Activated naive CD4-positive, alpha-beta T cell treated with Interleukin-2 at 50 U/mL for 16 hours (primary cell): ENCODE data around the gene PRSS56.
"Not testable (repeated sequence)": the region's sequence is repeated elsewhere in the genome, so short reads cannot be mapped to it uniquely, and the experiment has no call there.

Source experiments
- DNase-seq: peaks from one replicate; pipeline ENCODE4 v3.0.0-alpha.2; 2020

PRSS56 gene

DNA sequence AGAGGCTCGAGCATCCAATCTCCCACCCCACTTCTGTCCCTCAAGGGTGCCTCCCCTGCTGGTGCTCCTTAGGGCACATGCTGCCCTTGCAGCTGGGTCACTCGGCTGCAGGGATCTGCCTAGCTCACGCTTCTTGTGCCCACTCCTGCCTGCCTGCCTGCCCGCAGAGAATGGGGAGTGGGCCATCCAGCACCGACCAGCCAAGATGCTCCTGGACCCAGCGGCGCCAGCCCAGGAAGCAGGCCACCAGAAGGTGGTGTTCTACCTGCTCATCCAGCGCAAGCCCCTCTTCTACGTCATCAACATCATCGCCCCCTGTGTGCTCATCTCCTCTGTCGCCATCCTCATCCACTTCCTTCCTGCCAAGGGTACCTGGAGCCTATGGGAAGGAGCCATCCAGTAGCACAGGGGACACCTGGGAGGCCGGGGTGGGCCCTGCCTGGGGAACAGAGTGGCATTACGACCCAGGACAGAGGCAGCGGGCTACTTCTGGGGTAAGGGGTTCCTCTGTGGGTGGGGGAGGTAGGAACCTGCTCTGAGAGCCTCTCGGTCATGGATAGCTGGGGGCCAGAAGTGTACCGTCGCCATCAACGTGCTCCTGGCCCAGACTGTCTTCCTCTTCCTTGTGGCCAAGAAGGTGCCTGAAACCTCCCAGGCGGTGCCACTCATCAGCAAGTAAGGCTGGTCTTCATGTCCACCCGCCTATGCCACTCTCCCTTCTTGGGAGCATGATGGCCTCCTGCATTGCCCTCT is 22.7 kb downstream of the PRSS56 start:
- DNase-seq, result no peak

DNA sequence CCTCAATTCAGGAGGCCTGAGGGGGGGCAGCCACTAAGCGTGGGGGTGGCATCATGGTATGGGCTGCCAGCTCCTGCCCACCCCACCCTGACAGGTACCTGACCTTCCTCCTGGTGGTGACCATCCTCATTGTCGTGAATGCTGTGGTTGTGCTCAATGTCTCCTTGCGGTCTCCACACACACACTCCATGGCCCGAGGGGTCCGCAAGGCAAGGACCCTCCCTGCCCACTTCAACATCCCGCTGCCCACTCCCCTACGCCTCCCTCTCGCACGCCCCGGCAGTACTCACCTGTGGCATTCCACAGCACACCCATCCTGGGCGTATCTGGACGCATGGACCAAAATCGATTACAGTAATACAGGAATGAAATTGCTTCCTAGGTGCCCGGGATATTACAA is 23.3 kb downstream of the PRSS56 start:
- no peak for DNase-seq

DNA sequence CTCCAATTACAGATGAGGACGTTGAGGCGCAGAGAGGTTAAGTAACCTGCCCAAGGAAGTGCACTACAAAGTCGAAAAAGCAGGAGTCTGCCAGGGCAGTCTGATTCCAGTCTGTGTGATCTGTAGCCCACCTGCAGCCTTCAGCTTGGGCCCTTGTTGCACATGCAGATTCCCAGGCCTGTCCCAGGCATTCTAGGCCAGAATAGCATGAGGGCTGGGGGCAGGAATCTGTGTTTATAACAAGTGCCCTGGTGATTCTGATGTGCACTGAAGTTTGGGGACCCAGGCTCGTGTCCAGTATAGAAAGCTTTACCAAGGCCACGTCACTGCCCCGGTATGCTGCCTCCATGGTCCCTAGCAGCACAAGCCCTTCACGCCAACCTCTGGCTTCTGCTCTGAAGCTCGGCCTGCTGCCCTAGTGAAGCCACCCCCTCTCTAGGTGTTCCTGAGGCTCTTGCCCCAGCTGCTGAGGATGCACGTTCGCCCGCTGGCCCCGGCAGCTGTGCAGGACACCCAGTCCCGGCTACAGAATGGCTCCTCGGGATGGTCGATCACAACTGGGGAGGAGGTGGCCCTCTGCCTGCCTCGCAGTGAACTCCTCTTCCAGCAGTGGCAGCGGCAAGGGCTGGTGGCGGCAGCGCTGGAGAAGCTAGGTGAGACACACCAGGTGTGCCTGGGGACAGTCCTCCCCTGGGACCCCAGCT is 23.9 kb downstream of the PRSS56 start:
- no peak for DNase-seq

DNA sequence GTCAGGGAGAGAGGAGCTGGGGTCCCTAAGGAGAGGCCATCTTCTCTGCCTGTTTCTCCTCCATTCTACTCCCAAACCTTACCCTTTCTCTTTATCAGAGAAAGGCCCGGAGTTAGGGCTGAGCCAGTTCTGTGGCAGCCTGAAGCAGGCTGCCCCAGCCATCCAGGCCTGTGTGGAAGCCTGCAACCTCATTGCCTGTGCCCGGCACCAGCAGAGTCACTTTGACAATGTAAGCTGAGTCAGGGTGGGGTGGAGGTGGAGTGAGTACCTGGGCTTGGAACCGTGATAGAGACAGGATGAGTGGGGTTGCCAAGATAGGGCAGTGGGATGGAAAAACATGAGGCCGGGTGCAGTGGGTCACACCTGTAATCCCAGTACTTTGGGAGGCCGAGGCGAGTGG is 24.5 kb downstream of the PRSS56 start:
- DNase-seq, result no peak

DNA sequence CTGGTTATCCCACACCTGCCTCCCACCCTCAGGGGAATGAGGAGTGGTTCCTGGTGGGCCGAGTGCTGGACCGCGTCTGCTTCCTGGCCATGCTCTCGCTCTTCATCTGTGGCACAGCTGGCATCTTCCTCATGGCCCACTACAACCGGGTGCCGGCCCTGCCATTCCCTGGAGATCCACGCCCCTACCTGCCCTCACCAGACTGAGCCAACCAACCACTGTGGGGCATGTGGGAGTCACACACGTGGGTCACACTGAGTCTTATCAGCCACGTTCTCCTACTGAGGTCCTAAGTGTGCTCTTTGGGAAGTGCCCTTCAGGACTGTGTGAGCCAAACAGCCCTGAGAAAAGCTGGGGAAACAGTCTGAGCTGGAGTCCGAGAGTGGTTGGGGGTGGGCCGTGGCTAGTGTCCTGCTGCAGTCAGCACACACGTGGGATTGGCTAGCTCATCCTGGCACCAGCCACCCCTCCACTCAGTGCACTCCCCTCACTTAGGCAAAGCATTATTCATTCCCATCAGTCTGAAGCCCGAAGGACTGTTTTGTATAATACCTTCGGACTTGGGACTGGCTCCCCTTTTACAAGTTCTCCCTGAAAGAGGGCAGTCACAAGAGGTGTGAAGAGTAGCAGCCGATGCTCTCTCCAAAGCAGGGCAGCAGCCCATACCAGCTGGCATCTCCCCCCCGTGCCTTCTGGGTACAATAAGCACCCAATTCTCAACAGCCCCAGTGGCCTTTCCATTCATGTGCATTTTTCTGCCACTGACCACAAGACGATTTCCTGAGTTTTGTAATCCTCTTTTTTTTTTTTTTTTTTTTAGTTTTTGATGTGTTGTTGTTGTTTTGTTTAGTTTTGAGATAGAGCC is 25.6 kb downstream of the PRSS56 start:
- no peak for DNase-seq

DNA sequence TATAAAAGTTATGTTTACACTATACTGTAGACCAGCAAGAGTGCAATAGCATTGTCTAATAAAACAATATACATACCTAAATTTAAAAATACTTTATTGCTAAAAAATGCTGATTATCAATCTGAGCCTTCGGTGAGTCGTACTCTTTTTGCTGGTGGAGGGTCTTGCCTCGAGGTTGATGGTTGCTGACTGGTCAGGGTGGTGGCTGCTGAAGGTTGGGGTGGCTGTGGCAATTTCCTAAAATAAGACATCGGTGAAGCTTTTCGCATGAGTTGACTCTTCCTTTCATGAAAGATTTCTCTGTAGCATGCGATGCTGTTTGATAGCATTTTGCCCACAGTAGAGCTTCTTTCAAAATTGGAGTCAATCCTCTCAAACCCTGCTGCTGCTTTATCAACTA is 27.8 kb downstream of the PRSS56 start:
- DNase-seq, result no peak

DNA sequence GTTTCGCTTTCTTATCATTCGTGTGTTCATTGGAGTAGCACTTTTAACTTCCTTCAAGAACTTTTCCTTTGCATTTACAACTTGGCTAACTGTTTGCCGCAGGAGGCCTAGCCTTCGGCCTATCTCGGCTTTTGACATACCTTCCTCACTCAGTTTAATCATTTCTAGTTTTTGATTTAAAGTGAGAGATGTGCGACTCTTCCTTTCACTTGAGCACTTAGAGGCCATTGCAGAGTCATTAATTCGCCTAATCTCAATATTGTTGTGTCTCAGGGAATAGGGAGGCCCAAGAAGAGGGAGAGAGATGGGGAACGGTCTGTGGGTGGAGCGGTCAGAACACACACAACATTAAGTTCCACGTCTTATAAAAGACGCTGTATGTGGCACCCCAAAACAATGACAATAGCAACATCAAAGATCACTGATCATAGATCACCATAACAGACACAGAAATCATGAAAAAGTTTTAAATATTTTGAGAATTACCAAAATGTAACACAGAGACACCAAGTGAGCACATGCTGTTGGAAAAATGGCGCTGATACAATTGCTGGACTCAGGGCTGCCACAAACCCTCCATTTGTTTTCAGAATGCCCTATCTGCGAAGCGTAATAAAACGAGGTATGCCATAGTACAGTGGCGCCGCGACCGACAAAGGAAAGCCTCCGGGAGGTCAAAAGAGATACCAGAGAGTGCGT is 29.6 kb downstream of the PRSS56 start:
- no peak for DNase-seq

DNA sequence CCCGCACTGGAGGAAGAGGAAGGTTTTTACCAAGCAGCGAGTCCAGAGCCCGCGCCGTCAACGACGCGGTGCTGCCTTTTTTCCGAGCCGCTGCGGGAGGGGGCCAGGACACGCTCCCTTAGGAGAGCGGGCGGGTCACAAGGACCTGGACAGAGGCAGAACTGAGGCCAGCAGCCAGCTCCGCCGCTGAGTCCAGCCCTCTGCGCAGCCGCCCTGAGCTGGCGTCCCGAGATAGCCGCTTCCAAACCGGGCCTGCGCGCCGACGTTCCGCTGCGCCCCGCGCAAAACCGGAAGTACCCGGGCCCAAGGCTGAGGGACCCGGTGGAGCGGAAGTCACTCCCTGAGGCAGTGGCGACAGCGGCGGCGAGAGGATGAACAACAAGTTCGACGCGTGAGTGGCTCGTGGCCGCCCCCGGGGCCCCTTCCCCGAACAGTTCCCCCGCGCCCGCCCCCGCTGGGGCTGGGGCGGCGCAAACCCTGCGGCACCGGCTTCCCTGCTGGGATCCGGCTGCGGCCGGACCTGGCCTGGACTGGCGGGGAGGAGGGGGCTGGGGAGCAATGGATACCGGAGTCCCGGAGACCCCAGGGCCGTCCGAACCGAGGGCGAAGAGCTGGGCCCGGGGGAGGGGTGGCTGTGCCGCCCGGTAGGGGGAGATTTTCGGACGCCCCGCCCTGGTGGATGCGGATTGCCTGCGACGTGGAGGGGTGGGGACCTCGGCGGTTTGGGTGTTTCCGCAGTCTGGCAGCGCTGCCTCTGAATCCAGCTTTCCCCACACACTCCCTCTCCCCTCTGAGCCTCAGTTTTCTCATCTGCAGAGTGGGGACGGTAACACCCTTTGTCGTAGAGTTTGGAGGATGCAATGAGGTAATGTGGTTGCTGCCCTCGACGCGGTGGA is 30.4 kb downstream of the PRSS56 start, which contains the start of the genes EIF4E2 and TIGD1:
TSS of gene EIF4E2 (plus strand) at position 336 of the 896 bp plus-strand sequence. CDS start at position 372, 36 bp downstream.
TSS of gene TIGD1 (minus strand) at position 204 of the 896 bp plus-strand sequence. CDS start 675 bp downstream, outside the sequence.
- peak; percentile 94 for DNase-seq

DNA sequence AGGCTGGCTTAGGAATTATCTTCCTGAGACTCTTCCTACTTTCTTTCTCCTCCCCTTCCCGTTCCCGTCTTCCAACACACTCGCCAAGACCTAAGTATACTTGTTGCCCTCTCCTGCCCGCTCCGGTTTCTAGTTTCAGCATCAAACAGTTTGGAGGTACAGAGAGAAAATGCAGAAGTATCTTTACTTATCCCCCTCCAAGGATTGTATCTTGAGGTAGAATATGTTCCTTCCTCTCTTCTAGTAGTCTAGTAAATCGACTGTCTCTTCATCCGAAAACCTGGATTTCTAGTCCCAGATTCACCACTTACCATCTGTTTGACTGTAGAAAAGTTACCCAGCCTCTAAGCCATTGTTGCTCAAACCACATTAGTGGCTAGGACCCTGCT is 31.1 kb downstream of the PRSS56 start:
- DNase-seq, result no peak

DNA sequence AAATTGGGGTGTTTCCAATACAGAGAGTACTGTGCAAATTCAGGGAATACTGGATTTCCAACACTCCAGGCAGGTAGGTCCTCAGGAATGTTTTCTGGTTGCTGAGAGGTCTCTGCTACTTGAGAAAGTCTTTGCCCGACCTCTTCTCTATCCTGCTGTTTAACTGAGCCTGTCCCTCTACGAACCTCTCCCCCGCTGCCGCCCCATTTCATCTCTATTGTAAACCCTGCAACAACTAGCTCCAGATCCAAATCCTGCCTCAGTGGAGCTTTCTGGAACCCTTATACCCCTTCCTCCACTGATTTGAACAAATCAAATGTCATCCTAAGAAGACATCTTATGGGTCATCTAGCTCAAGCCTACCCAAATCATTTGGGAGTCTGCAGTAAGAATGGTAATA is 31.6 kb downstream of the PRSS56 start:
- DNase-seq, result no peak

DNA sequence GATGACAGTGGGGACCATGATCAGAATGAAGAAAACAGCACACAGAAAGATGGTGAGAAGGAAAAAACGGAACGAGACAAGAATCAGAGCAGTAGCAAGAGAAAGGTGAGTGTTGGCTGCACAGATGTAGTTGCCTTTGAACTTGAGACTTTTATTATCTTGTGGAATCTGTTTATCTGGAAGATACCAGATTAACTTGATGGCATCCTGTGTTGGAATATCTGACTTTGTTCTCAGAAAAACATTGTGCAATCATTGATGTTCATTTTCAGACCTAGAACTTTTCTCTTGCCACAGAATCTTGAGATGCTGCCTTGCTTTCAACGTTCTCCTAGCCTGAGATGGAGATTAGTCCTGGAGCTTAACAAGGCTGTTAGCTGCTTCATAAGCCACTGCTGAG is 36.2 kb downstream of the PRSS56 start:
- no peak for DNase-seq

DNA sequence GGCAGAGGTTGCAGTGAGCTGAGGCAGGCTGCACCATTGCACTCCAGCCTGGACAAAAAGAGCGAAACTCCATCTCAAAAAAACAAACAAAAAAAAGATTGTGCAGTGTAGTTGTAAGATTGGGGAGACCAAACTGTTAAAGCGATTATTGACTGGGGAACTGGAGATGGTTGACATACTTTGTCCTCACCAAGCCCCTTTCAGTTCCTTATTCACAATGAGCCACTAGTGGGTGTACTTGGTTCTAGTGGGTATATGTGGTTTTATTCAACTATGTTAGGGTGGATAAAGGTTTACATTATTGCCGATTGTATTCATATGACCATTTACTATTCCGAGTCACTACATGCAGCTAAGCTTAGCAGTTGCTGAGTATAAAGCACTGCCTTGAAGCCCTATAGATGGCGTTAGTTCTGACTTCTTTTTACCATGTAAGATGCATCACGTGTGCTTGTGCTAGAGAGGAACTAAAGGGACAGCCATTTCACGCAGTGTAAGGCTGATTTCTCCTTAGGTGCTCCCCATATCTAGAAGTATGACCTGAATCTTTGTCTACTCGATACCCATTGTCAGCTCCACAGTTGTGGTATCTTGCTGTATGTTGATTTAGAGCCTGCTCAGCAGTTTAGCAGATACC is 42.4 kb downstream of the PRSS56 start:
- no peak for DNase-seq

DNA sequence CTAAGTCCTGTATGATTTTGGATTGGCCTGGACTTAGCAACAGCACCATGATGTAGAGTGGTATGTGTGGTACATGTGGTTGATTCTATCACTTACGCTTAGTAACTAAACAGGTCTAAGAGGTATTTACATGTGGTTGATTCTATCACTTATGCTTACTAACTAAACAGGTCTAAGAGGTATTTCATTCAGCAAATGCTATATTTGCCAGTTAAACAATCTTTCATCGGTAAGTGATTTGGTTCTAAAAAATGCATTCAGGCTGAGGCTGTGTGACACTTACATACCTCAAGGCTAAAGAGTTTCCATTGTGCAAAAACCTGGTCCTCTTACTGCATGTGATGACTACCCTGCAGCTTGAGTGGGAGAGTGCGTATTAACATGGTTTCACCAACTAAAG is 43.4 kb downstream of the PRSS56 start:
- no peak for DNase-seq

DNA sequence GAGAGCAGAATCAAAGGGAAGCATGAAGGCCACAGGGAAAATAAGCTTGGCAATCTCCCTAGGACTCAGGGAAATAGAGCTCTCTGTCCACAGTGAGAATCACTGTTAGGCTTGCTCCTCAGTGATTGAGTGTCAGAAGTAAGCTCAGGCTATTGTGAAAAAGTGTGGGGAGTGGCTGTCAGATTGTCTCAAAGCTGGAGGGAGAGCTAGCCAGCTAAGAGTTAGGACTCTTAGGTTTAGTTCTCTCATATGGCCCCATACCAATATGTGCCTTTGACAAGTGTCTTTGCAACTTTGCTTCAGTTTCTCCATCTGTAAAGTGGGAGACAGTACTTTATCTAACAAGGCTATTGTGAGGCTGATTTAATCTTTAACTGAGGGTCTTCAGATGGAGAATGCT is 47.5 kb downstream of the PRSS56 start:
- DNase-seq, result no peak

DNA sequence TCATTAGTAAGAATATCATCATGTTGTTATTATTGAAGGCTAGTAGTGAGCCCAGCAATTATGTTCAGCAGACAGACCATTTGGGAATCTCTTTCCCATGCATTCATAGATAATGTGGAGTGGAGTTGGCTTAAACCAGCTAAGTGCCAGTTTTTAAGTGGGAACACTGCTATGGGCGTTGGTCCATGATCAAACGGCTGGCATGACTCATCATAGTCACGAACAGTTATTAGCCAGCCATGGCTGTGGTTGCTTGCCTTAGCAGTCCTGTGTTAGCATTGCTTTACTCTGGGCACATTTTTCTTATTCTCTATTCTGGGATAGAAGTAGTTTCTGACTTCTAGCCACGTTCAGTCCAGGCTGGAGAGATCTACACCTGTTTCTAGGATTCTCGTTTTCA is 48.0 kb downstream of the PRSS56 start:
- no peak for DNase-seq

DNA sequence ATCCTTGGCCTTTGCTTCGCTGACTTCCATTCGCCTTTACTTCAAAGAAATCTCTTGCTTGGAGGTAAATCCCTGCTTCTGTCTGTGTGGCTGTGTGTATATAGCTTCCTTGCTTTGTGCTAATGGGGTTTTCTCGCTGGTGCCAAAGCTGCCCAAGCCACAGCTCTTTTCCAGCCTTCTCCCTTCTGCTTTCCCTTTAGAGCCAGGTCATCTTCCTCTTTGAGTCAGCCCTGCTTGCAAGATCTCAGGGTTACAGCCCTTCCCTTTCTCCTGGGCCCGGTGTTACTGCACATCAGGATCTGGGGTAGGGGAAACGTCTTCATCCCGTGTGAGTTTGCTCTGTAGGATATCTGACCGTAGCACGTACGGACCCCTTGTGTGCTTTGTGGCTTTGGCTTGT is 49.4 kb downstream of the PRSS56 start:
- DNase-seq, result no peak

DNA sequence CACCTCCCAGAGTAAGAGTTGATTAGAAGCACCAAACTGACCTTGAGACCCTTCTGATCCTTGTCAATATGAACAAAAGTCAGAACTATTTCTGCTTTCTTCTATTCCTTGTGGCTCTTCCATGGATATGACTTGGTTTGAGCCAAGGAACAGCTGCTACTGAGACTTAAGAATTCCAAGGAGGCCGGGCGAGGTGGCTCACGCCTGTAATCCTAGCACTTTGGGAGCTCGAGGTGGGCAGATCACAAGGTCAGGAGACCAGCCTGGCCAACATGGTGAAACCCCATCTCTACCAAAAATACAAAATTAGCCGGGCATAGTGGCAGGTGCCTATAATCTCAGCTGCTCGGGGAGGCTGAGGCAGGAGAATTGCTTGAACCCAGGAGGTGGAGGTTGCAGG is 50.3 kb downstream of the PRSS56 start:
- DNase-seq, result not testable (repeated sequence)

DNA sequence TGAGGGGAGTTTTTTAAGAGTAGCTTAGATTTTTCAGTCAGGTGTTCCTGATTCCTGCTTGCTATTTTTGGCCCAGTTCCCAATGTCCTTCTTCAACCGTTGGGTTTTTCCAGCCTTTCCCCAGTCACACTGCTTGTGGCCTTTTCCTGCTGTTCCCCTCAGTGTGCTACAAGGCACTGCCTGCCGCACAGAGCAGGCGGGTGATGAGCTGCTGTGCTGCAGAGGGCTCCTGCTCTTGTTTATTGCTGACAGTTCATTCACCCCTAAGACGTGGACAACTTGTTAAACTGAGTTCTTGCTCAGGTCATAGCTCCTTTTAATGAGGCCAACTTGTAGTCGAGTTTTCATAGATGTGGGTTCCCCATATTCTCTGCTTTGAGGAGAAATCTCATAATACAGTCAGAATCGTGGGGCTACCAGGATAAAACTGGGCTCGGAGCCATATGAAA is 50.9 kb downstream of the PRSS56 start:
- no peak for DNase-seq

DNA sequence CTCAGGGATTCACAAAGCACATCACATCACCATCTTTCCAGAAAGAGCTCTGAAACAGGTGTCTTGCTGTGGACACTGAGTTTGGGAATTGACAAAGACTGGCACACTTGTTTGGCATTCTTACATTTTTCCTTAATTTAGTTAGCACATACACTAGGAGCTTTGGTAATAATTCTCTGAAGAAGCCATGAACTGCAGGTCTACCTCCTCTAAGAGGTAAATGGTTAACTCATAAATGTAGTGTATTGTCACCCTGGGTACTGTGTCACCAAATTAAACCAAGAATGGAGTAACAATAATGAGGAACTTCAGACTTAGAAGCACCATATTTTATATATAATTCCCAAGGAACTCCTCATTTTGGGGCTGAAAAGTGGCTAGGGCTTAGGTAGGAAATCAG is 52.9 kb downstream of the PRSS56 start:
- no peak for DNase-seq

DNA sequence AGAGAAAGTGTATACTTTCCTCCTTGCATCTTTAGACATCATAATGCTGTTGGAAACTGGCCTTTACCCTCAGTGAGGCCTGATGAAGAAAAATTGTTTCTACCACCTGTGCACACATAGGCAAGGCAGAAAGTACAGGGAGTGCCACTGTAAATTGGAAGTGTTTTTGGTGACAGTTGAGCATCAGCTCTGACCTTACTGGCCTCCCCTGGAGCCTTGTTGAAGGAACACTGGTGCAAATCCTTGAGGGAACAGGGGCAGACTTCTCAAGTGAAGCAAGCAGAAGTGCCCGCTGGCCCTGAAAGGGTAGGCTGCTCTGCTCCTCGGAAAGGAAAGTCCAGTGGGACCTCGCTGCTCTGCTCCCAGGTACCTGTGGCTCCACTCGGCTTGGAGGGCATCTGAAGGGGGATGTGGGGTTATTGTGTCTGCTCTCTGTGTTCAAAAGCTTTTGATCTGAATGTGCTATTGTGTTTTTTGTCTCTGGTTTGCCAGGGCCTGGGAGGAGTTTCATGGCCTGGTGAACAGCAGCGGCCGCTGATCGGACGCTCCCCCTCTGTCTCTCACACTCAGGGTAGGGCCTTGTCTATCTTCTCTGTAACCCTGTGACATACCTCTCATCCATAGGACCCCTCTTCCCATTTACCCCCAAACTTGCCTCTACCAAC is 53.7 kb downstream of the PRSS56 start:
- no peak for DNase-seq
